GM10266 (cell line): Measurements from ENCODE around the gene TBC1D9B.

Experiments
- DNase-seq: peaks from one replicate; pipeline ENCODE4 v3.0.0; 2012; ENCODE audit errors: extremely low spot score
- CTCF ChIP-seq: IDR thresholded peaks from 2 replicates; pipeline ENCODE4 v1.5.1; 2012; ENCODE audit warnings: mild to moderate bottlenecking, low read depth; ENCODE audit not compliant: control insufficient read depth, insufficient read depth; ENCODE audit errors: missing control alignments

Gene TBC1D9B

DNA sequence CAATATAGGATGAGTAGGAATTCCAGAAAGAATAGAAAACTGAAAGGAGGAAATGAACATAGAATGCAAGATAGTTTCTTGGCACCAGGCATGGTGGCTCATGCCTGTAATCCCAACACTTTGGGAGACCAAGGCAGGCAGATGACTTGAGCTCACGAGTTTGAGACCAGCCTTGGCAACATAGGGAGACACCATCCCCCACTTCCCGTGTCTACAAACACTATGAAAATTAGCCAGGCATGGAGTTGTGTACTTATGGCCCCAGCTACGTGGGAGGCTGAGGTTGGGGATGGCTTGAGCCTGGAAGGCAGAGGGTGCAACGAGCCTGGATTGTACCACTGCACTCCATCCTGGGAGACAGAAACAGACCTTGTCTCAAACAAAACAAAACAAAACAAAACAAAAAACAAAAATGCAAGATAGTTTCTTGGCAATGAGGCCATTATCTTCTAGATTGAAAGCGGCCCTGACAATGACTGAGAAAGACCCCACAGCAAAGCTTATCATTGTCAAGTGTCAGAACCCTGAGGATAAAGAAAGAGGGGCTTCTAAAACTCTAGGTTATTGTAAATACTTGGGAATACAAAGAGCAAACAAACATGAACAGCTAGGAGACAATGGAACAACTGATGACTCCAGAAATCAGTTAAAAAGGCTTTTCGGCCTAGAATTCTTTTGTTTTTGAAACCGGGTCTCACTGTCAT is 77.8 kb downstream of the TBC1D9B start:
- DNase-seq, result no peak
- TF ChIP-seq CTCF, result no peak

DNA sequence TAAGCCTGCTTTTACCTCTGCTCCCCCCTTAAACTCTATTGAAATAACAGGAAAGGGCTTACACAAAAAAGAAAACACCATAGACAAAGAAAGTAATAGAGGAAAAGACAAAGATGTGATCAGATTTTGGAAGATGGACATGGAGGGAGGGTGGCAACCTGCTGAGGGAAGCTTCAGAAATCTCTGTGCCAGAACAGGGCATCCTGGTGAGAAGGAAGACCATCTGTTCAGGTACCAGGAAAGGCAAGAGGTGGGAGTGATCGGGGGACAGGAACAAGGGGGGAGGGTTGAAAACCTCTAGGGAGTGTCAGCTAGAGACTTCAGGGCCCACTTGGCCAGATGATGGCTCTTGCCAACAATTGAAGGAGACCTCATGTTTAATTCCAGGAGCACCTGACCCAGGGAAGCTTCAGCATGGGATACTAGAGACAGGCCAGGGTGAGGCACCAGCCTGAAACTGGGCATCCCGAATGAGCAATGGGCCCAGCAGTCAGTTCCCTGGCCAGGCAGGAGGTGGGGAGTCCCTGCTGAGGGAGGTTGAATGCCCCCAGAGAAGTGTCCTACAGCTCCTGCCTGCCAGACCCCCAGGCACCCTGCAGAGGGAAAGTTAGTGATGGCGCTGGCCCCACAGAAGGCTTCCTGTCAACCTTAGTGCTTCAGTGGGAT is 78.8 kb downstream of the TBC1D9B start:
- TF ChIP-seq CTCF, result no peak
- no peak for DNase-seq

DNA sequence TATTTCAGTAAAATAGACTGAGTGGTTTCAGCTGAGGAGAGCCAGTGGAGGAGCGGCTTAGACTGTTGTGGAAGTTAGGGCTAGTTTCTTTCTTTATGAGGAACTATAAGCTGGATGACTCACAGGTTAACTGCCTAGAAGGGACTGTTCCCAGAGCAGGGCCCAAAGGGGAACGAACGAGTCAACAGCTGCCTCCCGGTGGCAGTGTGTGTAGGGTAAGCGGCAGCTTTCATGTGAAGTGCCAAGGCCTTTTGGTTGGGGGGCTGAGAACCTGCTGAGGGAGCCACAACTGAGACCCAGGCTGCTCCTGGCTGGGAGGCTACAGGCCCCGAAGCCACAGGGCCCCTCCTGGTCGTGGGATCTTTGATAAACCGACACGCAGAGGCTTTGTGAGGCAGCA is 80.0 kb downstream of the TBC1D9B start:
- TF ChIP-seq CTCF, result no peak
- DNase-seq, result no peak

- TF ChIP-seq CTCF, result no peak
- DNase-seq, result no peak
These were observed 82.0 kb downstream of the TBC1D9B start for GRCh38 chr5:179825655-179826182.

DNA sequence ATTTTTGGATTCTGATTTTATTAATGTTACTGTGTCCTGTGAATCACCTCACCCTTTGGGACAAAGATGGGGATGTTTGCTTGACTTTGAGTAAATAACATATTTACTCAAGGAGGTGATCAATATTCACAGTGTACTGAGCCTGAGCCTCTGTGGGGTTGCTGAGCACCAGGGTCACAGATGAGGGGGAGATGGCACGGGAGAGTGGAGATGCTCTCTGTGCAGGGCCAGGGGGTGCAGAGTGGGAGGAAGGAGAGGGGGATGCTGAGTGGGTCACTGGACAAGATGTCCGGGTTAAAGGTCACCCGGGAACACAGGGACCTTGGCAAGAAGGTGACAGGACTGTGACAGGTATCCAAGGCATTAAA is 83.0 kb downstream of the TBC1D9B start:
- no peak for DNase-seq
- TF ChIP-seq CTCF, result no peak

DNA sequence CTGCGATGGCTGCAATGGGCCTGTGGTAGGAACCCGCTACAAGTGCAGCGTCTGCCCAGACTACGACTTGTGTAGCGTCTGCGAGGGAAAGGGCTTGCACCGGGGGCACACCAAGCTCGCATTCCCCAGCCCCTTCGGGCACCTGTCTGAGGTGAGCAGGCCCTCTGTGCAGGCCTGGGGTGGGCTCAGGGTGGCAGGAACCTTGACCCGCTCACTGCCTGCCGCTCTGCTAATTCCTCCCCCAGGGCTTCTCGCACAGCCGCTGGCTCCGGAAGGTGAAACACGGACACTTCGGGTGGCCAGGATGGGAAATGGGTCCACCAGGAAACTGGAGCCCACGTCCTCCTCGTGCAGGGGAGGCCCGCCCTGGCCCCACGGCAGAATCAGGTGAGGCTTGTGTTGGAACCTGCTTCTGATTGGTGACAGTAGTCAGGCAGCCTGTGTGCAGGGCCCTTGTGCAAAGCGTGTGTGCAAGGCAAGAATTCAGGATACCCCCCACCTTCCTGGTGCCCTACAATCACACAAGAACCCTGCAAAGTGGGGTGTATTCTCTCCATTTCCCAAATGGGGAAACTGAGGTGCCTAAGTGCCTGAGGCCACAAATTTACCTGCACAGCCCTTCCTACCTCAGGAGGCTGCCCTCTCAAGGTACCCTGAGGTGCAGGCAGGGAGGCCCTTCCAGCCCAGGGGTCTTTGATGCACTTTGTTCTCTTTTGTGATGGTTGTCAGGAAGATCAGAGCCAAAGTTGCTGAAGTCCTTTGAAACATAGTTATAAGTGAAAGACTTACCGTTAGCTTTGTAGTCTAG is 83.6 kb downstream of the TBC1D9B start:
- TF ChIP-seq CTCF, result no peak

DNA sequence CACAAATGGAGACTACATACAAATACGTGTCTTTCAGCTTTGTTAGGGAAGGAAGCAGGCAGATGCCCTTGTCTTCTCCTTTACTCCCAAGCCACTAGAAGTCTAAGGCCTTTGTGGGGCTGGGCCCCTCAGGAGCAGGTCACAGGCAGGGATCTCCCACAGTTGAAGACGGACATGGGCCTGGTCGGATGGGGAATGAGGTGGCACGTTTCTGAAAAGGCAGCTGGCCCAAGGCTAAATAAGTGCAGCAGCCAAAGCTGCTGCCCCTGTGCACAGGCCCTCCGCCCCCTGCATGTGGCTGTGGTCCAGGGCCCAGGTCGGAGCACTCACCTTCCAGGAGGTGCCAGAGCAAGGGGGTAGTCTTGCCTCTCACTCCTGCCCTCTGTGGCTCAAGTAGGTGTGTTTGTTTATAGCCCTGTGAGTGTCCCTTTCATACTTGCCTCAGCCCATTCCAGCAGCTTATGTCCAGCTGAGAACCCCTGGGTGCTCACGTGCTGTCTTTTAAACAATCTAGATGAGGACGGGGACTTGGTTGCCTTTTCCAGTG is 85.2 kb downstream of the TBC1D9B start:
- DNase-seq, result no peak
- no peak for TF ChIP-seq CTCF

More for the DNA sequence above, 83.6 kb downstream of the TBC1D9B start:
- no peak for DNase-seq
